PC-9 (cell line): ENCODE results near the gene CAPG. TPM values are rescaled to one million over a fixed set of nuclear protein-coding genes. Genes with fewer than 3 reads are reported as not detected.

ENCODE experiments used
- BruUV-seq: library from RNA; stranded (reverse); fragments of 400-500 nt; replicated peaks from 2 replicates; lab custom pipeline; 2021; lab: Mats Ljungman, UMichigan
- CTCF ChIA-PET: fragments of 300-600 bp; sonication (Branson Sonifier 250); formaldehyde crosslinking; loops from one replicate; lab custom pipeline; 2022; ENCODE audit warnings: antibody characterized with exemption; lab: Charles Lee
- POLR2A ChIA-PET: fragments of 300-600 bp; sonication (Branson Sonifier 250); formaldehyde crosslinking; loops from one replicate; lab custom pipeline; 2022; ENCODE audit warnings: antibody characterized with exemption; ENCODE audit not compliant: unreplicated experiment; lab: Charles Lee
- DNase-seq, 2 experiments: peaks; one replicate each; pipeline versions ENCODE4 v3.0.0 to v3.0.0-alpha.2; 2015 to 2022; ENCODE audit warnings: mixed read lengths in 1 of 2
- H2AFZ ChIP-seq: fragments of 200-600 bp; sonication (generic); 2 replicates; pipeline ENCODE4 v1.8.1; 2017; ENCODE audit warnings: antibody characterized with exemption
- H3F3A ChIP-seq: fragments of 200-600 bp; sonication (generic); 2 replicates; pipeline ENCODE4 v1.8.1; 2017; ENCODE audit warnings: antibody characterized with exemption, mild to moderate bottlenecking, low read depth; ENCODE audit not compliant: insufficient read depth
- H3K27ac ChIP-seq: fragments of 200-600 bp; sonication (generic); 2 replicates; pipeline ENCODE4 v1.6.1; 2016; ENCODE audit warnings: mixed run types
- H3K27me3 ChIP-seq: fragments of 200-600 bp; sonication (generic); 2 replicates; pipeline ENCODE4 v1.6.1; 2016; ENCODE audit warnings: low read depth, mixed run types; ENCODE audit not compliant: insufficient read depth
- H3K36me3 ChIP-seq: fragments of 200-600 bp; sonication (generic); 2 replicates; pipeline ENCODE4 v1.6.1; 2016; ENCODE audit warnings: low read depth, mixed run types
- H3K4me1 ChIP-seq: fragments of 200-600 bp; sonication (generic); replicated peaks from 2 replicates; pipeline ENCODE4 v1.6.1; 2016; ENCODE audit warnings: mixed run types; ENCODE audit not compliant: insufficient read depth
- H3K4me2 ChIP-seq: fragments of 200-600 bp; sonication (generic); 2 replicates; pipeline ENCODE4 v1.6.1; 2017; ENCODE audit warnings: mixed run types
- H3K4me3 ChIP-seq: fragments of 200-600 bp; sonication (generic); 2 replicates; pipeline ENCODE4 v1.6.1; 2016; ENCODE audit warnings: mixed run types
- H3K79me2 ChIP-seq: fragments of 200-600 bp; sonication (generic); 2 replicates; pipeline ENCODE4 v1.6.1; 2017; ENCODE audit warnings: low read depth, mixed run types
- H3K9me2 ChIP-seq: fragments of 200-600 bp; sonication (generic); 2 replicates; pipeline ENCODE4 v1.8.1; 2017; ENCODE audit warnings: mild to moderate bottlenecking; ENCODE audit not compliant: insufficient read depth
- H3K9me3 ChIP-seq: fragments of 200-600 bp; sonication (generic); 2 replicates; pipeline ENCODE4 v1.8.1; 2016; ENCODE audit warnings: low read depth; ENCODE audit not compliant: insufficient read depth
- H4K20me1 ChIP-seq: fragments of 200-600 bp; sonication (generic); 2 replicates; pipeline ENCODE4 v1.8.1; 2017; ENCODE audit not compliant: insufficient read depth
- EZH2 ChIP-seq: fragments of 200-600 bp; sonication (generic); IDR thresholded peaks from 2 replicates; pipeline ENCODE4 v1.8.0; 2017; ENCODE audit warnings: antibody characterized with exemption, low read depth
- intact Hi-C: fragments of 100-400 bp; cut with micrococcal nuclease; formaldehyde crosslinking; loops from one replicate; pipeline ENCODE4 v1.10.0; 2022; ENCODE audit not compliant: unreplicated experiment
- total RNA-seq: library from RNA; stranded (reverse); gene quantifications from 2 replicates; pipeline ENCODE4 v1.2.3, GENCODE V29; 2021
- TF ChIP-seq, protein P1 (sequence below): fragments of 200-600 bp; sonication (generic); conservative IDR thresholded peaks from 2 replicates; pipeline ENCODE4 v1.6.1; 2017; ENCODE audit warnings: mixed run types, antibody characterized with exemption, mild to moderate bottlenecking, moderate library complexity

The CAPG gene
- total RNA-seq, 1 experiment from 2014 or later, result 417 TPM

DNA sequence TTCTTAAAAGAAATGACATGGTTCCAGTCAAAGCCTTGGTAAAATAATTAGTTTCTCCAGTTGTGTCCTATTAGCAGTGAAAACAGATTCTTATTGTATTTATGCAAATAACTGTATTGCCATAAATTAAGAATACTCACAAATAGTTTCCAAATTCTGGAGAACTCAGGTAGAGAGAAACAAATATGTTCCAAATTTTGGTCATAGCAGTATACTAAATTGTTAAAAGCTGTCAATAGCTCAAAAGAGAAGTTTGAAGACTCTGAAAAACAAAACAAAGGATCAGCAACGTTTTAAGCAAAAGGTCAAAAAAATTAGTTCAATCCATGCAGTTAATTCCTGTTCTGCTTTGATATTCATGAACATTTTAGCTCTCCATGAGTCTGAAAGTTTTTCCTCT is 30.1 kb downstream of the CAPG start:
- no peak for DNase-seq
- ChIA-PET CTCF (no interaction called here), POLR2A (no interaction called here)
- H3K4me1 ChIP-seq, result peaks cover 12% of the 10 kb centered on the region
- intact Hi-C loops, result no loop called here
- H3K4me2 ChIP-seq, result no peak overlapping the region
- TF ChIP-seq, protein P1, sequence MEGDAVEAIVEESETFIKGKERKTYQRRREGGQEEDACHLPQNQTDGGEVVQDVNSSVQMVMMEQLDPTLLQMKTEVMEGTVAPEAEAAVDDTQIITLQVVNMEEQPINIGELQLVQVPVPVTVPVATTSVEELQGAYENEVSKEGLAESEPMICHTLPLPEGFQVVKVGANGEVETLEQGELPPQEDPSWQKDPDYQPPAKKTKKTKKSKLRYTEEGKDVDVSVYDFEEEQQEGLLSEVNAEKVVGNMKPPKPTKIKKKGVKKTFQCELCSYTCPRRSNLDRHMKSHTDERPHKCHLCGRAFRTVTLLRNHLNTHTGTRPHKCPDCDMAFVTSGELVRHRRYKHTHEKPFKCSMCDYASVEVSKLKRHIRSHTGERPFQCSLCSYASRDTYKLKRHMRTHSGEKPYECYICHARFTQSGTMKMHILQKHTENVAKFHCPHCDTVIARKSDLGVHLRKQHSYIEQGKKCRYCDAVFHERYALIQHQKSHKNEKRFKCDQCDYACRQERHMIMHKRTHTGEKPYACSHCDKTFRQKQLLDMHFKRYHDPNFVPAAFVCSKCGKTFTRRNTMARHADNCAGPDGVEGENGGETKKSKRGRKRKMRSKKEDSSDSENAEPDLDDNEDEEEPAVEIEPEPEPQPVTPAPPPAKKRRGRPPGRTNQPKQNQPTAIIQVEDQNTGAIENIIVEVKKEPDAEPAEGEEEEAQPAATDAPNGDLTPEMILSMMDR, result no peak
- no peak for TF ChIP-seq EZH2
- no peak overlapping the region for H2AFZ ChIP-seq
- H3K27ac ChIP-seq, result no peak overlapping the region
- no TSS peak for BruUV-seq
- no peaks in the 10 kb centered on the region for H4K20me1 ChIP-seq
- 0 out of 2 replicates have a peak, but pooled peaks cover 4% of the 10 kb centered on the region for H3K36me3 ChIP-seq
- no peaks in the 10 kb centered on the region for H3K27me3 ChIP-seq
- H3K9me2 ChIP-seq, result no peaks in the 10 kb centered on the region
- peaks cover 5% of the 10 kb centered on the region for H3F3A ChIP-seq
- H3K4me3 ChIP-seq, result no peak overlapping the region
- no peaks in the 10 kb centered on the region for H3K79me2 ChIP-seq
- H3K9me3 ChIP-seq, result 0 out of 2 replicates have a peak, but pooled peaks cover 7% of the 10 kb centered on the region

DNA sequence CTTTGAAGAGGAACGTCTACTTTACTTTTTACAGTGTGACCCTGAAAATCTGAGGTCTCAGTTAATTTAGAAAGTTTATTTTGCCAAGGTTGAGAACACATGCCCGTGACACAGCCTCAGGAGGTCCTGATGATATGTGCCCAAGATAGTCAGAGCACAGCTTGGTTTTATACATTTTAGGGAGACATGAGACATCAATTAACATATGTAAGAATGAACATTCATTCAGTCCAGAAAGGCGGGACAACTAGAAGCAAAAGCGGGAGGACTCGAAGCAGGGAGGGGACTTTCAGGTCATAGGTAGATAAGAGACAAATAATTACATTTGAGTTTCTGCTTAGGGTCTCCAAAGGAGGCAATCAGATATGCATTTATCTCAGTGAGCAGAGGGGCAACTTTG is 31.9 kb downstream of the CAPG start:
- TF ChIP-seq, protein P1, result no peak
- no peak for TF ChIP-seq EZH2
- Histone ChIP-seq H3K27me3 (no peaks in the 10 kb centered on the region), H3K9me2 (no peaks in the 10 kb centered on the region), H3F3A (peaks cover 5% of the 10 kb centered on the region), H3K79me2 (no peaks in the 10 kb centered on the region), H3K36me3 (0 out of 2 replicates have a peak, but pooled peaks cover 4% of the 10 kb centered on the region), H3K4me2 (no peak overlapping the region), H4K20me1 (no peaks in the 10 kb centered on the region), H3K4me3 (no peak overlapping the region), H2AFZ (no peak overlapping the region), H3K9me3 (0 out of 2 replicates have a peak, but pooled peaks cover 7% of the 10 kb centered on the region), H3K27ac (no peak overlapping the region), H3K4me1 (peaks cover 7% of the 10 kb centered on the region)
- ChIA-PET CTCF (no interaction called here), POLR2A (no interaction called here)
- intact Hi-C loops, result no loop called here
- BruUV-seq, result no TSS peak
- no peak for DNase-seq

DNA sequence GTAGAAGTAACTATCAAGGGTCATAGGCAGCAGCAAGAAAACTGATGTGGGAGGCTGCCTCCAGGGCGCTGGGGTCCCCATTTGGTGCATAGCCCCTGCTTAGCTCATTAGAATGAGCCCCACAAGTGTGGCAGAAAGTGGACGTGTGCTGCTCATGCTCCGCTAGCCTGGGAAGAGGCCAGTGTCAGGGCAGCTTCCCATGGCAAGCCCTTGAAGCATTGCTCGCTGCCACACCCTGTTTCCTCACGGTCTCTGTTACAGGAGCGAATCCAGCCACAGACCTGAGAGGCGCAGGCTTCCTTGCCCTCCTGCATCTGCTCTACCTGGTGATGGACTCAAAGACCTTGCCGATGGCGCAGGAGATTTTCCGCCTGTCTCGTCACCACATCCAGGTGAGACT is 33.1 kb downstream of the CAPG start:
- intact Hi-C loops, result no loop called here
- BruUV-seq, result no TSS peak
- no peak for TF ChIP-seq EZH2
- TF ChIP-seq, protein P1, result no peak
- Histone ChIP-seq H3F3A (no peaks in the 10 kb centered on the region; the same call in 1 of the 2 replicates), H3K27ac (no peak overlapping the region), H3K4me1 (no peaks in the 10 kb centered on the region), H2AFZ (no peak overlapping the region), H3K9me3 (0 out of 2 replicates have a peak, but pooled peaks cover 7% of the 10 kb centered on the region), H3K79me2 (no peaks in the 10 kb centered on the region), H3K27me3 (no peaks in the 10 kb centered on the region), H3K36me3 (0 out of 2 replicates have a peak, but pooled peaks cover 4% of the 10 kb centered on the region), H3K4me3 (no peak overlapping the region), H3K9me2 (no peaks in the 10 kb centered on the region), H3K4me2 (no peak overlapping the region), H4K20me1 (no peaks in the 10 kb centered on the region)
- CTCF ChIA-PET, result no interaction called here
- DNase-seq, result no peak
- POLR2A ChIA-PET, result no interaction called here
